ENCODE results near the gene CT47A7.
"Not testable (repeated sequence)": the region's sequence is repeated elsewhere in the genome, so short reads cannot be mapped to it uniquely, and the experiment has no call there.

Gene CT47A7

DNA sequence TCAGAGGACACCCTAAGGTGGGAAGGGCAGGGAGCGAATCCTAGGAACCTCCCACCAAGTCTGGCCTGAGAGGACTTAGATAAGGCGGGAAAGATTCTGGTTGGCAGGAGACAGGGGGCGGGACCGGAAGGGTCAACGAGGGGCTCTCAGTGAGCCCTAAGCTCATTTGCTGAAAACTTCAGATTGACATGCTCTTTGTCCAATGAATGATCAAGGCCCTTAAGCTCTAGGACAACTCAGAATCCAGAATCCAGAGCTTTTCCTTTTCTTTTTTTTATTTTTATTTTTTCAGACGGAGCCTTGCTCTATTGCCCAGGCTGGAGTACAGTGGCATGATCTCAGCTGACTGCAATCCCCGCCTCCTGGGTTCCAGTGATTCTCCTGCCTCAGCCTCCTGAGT is at the start of gene CT47A7:
TSS of gene CT47A7 (minus strand) at position 101 of the 400 bp plus-strand sequence. CDS start 255 bp downstream, outside the sequence.
- DNase-seq (ENCODE audit: insufficient read length, low spot score); FAIRE-seq: not testable (repeated sequence)

- FAIRE-seq: no peak
Observed at GRCh38 chrX:121000589-121000988, 44.2 kb upstream of the CT47A7 start.

DNA sequence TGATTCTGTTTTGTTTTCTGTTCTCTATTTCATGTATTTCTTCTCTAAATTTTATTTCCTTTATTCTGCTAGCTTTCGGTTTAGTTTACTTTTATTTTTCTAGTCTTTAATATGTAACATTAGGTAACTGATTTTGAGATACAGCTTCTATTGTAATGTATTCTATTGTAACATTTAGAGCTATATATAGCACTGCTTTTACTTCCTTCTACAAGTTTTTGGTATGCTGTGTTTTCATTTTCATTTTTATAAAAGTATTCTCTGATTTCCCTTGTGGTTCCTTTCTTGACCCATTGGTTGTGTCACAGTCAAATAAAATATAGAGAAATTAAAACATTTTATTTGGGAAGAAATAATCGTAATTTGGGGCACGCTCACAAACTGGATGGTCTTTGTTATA is 43.0 kb upstream of the CT47A7 start:
- DNase-seq (ENCODE audit: insufficient read length, low spot score): no peak
- no peak for FAIRE-seq

More at GRCh38 chrX:121000589-121000988, 44.2 kb upstream of the CT47A7 start:
- DNase-seq (ENCODE audit: insufficient read length, low spot score): no peak

DNA sequence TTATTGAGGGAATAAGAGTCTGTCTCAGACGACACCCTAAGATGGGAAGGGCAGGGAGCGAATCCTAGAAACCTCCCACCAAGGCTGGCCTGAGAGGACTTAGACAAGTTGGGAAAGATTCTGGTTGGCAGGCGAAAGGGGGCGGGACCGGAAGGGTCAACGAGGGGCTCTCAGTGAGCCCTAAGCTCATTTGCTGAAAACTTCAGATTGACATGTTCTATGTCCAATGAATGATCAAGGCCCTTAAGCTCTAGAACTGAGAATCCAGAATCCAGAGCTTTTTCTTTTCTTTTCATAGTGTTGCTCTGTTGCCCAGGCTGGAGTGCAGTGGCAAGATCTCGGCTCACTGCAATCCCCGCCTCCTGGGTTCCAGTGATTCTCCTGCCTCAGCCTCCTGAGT is 29.3 kb upstream of the CT47A7 start, which contains the start of gene CT47A1:
TSS of gene CT47A1 (minus strand) at position 101 of the 400 bp plus-strand sequence. CDS start 231 bp downstream, outside the sequence.
- DNase-seq (ENCODE audit: insufficient read length, low spot score); FAIRE-seq: not testable (repeated sequence)
